ENCODE results near the gene ZNHIT2.
"Not testable (repeated sequence)": the region's sequence is repeated elsewhere in the genome, so short reads cannot be mapped to it uniquely, and the experiment has no call there.

The ZNHIT2 gene

DNA sequence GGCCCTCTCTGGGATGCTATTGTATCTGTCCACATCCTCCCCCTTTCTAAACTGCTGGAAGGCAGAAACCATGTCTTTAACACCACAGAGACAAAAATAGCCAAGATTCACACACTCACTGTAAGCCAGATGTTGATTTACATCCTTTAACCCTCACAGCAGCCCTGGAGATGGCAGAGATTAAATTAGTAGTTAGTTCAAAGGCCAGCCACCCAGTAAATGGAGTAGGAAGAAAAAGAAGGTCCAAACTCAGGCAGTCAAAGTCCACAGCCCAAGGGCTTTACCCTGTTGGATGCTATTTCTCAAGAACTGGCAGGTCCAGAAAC lies 2.1 kb upstream of the ZNHIT2 start:
- H3K4me3 Mint-ChIP-seq, result peak overlapping the region in 1 of 2 donors; percentile 25
- ATAC-seq (replicated peaks) (no peak), DNase-seq (no peak)
- H3K27ac Mint-ChIP-seq, result no peak overlapping the region
- H3K36me3 Mint-ChIP-seq (ENCODE audit: insufficient read depth), result peaks cover 82% of the 10 kb centered on the region
- H3K4me1 Mint-ChIP-seq (ENCODE audit: low read depth in 2 of 2), result peaks cover 32 to 45% of the 10 kb centered on the region in 2 donors
- no peaks in the 10 kb centered on the region for H3K27me3 Mint-ChIP-seq
- no peaks in the 10 kb centered on the region for H3K9me3 Mint-ChIP-seq

DNA sequence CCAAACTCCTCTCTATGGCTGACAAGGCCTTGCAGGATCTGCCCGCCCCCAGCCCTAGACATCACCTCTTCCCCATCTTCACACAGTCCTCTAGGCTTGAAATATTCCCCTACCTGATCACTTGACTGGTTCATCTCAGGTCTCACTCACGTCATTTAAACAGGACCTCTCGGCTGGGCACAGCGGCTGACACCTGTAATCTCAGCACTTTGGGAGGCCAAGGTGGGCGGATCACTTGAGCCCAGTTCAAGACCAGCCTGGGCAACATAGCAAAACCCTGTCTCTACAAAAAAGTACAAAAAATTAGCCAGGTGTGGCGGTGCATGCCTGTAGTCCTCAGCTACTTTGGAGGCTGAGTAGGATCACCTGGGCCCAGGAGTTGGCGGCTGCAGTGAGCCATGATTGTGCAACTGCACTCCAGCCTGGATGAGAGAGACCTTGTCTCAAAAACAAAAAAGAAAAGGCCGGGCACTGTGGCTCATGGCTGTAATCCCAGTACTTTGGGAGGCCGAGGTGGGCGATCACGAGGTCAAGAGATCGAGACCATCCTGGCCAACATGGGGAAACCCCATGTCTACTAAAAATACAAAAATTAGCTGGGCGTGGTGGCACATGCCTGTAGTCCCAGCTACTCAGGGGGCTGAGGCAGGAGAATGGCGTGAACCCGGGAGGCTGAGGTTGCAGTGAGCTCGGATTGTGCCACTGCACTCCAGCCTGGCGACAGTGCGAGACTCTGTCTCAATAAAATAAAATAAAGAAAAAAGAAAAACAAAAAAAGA lies 1.6 kb upstream of the ZNHIT2 start:
- ATAC-seq (replicated peaks); H3K27me3 Mint-ChIP-seq; H3K9me3 Mint-ChIP-seq; DNase-seq: not testable (repeated sequence)
- peak overlapping the region; percentile 86 to 97 for H3K27ac Mint-ChIP-seq
- peak overlapping the region in 1 of 2 donors; percentile 25 for H3K4me3 Mint-ChIP-seq
- H3K36me3 Mint-ChIP-seq (ENCODE audit: insufficient read depth), result peaks cover 77% of the 10 kb centered on the region
- H3K4me1 Mint-ChIP-seq (ENCODE audit: low read depth in 2 of 2), result peaks cover 28 to 41% of the 10 kb centered on the region in 2 donors

GRCh38 chr11:65118097-65118837 lies 766 bp upstream of the ZNHIT2 start:
- peaks cover 80% of the 10 kb centered on the region for H3K36me3 Mint-ChIP-seq (ENCODE audit: insufficient read depth)
- DNase-seq, result no peak
- peak overlapping the region; percentile 86 to 97 for H3K27ac Mint-ChIP-seq
- H3K4me1 Mint-ChIP-seq (ENCODE audit: low read depth in 2 of 2), result peaks cover 31 to 44% of the 10 kb centered on the region in 2 donors
- no peaks in the 10 kb centered on the region for H3K27me3 Mint-ChIP-seq
- H3K4me3 Mint-ChIP-seq, result peak overlapping the region in 1 of 2 donors; percentile 87
- ATAC-seq (replicated peaks), result no peak
- H3K9me3 Mint-ChIP-seq, result no peaks in the 10 kb centered on the region

DNA sequence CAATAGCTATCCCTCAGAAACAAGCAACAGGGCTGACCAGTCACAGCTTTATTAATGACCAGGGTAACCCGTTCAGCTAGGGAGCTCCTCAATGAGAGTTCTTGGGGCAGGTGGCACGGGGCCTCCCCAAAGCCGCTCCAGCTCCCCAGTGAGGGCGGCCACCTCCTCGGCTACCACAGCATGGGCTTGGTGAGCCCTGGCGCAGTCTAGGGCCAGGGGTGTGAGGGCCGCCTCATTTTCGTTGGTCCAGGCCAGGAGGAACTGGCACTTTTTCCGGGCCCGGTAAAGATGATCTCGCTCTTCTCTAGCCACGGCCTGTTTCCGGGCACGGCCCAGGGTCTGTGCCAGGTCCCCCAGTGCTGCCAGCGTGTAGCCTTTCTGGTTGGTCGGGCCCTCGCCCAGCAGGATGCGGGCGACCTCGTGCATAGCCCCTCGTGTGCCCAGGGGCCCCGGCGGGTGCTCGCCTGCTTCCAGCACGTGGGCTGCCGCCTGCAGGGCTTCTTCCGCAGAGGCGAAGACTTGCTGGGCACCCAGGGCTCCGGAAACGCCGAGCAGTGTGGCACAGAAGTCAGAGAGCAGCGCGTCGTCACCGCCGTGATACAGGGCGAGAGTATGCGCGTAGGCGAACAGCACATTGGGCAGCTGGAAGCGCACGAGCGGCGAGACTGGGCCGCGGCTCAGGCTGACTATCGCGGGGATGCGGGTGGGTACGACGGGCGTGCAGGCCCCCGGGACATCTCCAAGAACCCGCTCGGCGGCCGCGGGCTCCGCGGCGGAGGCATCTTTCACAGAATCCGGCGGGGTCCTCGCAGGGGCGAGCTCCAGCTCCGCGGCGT lies 913 bp downstream of the ZNHIT2 start:
- Mint-ChIP-seq H3K9me3 (no peaks in the 10 kb centered on the region), H3K4me1 (ENCODE audit: low read depth in 2 of 2) (peaks cover 30 to 46% of the 10 kb centered on the region in 2 donors), H3K4me3 (peak overlapping the region; percentile 86 to 87), H3K27me3 (no peaks in the 10 kb centered on the region), H3K36me3 (ENCODE audit: insufficient read depth) (peaks cover 80% of the 10 kb centered on the region), H3K27ac (peak overlapping the region; percentile 86 to 97)
- ATAC-seq (replicated peaks) (peak; percentile 25), DNase-seq (peak; percentile 44 to 60 (median 55))

- Mint-ChIP-seq H3K36me3 (ENCODE audit: insufficient read depth) (peaks cover 75% of the 10 kb centered on the region), H3K9me3 (no peaks in the 10 kb centered on the region), H3K27ac (peak overlapping the region in 1 of 2 donors; percentile 97), H3K27me3 (no peaks in the 10 kb centered on the region), H3K4me1 (ENCODE audit: low read depth in 2 of 2) (peaks cover 31 to 47% of the 10 kb centered on the region in 2 donors), H3K4me3 (peak overlapping the region in 1 of 2 donors; percentile 37)
- DNase-seq (no peak), ATAC-seq (replicated peaks) (no peak)
Observed at GRCh38 chr11:65115361-65116082, 2.0 kb downstream of the ZNHIT2 start.

GRCh38 chr11:65114538-65115171 lies 2.8 kb downstream of the ZNHIT2 start:
- ATAC-seq (replicated peaks) (no peak), DNase-seq (no peak)
- Mint-ChIP-seq H3K27ac (peak overlapping the region in 1 of 2 donors; percentile 59), H3K36me3 (ENCODE audit: insufficient read depth) (peaks cover 75% of the 10 kb centered on the region), H3K4me1 (ENCODE audit: low read depth in 2 of 2) (peaks cover 36 to 52% of the 10 kb centered on the region in 2 donors), H3K27me3 (no peaks in the 10 kb centered on the region), H3K9me3 (no peaks in the 10 kb centered on the region), H3K4me3 (no peak overlapping the region)

GRCh38 chr11:65113839-65114238 lies 3.7 kb downstream of the ZNHIT2 start:
- DNase-seq, result no peak
- Mint-ChIP-seq H3K4me1 (ENCODE audit: low read depth in 2 of 2) (peaks cover 36 to 51% of the 10 kb centered on the region in 2 donors), H3K9me3 (no peaks in the 10 kb centered on the region), H3K4me3 (peak overlapping the region; percentile 99), H3K27ac (peak overlapping the region; percentile 59 to 90), H3K36me3 (ENCODE audit: insufficient read depth) (peaks cover 69% of the 10 kb centered on the region), H3K27me3 (no peaks in the 10 kb centered on the region)
- no peak for ATAC-seq (replicated peaks)

DNA sequence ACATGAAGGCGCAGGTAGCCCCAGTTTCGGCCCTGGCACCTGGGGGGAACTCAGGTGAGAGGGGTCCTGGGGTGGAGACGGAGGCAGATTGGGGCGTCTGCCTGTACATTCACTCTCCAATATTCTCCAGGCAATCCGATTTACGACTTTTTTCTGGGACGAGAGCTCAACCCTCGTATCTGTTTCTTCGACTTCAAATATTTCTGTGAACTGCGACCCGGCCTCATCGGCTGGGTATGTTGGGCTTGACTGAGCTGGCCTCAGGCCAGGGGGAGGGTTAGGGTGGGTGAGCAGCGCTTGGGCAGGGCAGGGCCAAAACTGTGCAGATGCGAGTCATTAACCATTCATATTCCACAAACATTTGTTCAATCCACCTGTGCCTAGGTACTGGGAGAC lies 4.1 kb downstream of the ZNHIT2 start:
- DNase-seq, result no peak
- Mint-ChIP-seq H3K4me3 (peak overlapping the region; percentile 99), H3K27ac (peak overlapping the region; percentile 90 to 97), H3K36me3 (ENCODE audit: insufficient read depth) (peaks cover 64% of the 10 kb centered on the region), H3K27me3 (no peaks in the 10 kb centered on the region), H3K9me3 (no peaks in the 10 kb centered on the region), H3K4me1 (ENCODE audit: low read depth in 2 of 2) (peaks cover 36 to 48% of the 10 kb centered on the region in 2 donors)
- ATAC-seq (replicated peaks), result no peak

GRCh38 chr11:65112546-65113360 lies 4.7 kb downstream of the ZNHIT2 start:
- peak overlapping the region; percentile 99 for H3K4me3 Mint-ChIP-seq
- no peaks in the 10 kb centered on the region for H3K27me3 Mint-ChIP-seq
- H3K36me3 Mint-ChIP-seq (ENCODE audit: insufficient read depth), result peaks cover 58% of the 10 kb centered on the region
- DNase-seq (peak; percentile 75 to 80 (median 79)), ATAC-seq (replicated peaks) (peak; percentile 52)
- H3K4me1 Mint-ChIP-seq (ENCODE audit: low read depth in 2 of 2), result peaks cover 34 to 45% of the 10 kb centered on the region in 2 donors
- no peaks in the 10 kb centered on the region for H3K9me3 Mint-ChIP-seq
- H3K27ac Mint-ChIP-seq, result peak overlapping the region; percentile 90 to 97

DNA sequence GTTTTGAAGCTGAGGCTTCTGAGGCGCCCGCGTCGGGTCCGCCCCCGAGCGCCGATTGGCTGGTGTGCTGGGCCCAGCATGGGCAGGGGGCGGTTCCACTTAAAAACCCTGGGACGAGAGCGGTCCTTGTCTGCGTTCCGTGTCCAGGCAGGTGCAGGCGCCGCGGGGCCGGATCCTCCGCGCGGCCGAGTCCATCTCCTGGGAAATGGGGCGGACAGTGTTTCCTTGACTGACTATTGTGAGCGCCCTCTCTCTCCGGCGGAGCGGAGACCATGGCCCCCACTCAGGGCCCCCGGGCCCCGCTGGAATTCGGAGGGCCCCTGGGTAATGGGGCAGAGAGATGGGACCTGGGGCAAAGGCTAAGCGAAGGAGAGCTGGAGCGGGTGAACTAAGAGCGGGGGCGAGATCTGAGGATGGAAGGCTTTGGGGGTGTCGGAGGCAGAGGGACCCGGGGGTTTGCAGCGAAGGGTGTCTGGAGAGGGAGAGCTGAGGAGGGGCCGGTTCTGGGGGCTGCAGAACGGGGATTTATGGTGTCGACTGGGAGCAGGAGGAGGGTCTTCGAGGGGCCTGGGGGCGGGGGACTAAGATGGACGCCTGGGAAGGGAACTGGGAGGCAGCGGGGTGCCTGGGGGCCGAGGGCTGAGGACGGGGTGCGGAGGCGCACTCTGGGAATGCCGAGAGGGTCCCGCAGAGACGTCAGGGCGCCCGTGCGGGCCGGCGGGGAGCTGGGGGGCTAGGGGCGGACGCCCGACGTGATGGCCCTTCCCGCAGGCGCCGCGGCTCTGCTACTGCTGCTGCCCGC lies 5.6 kb downstream of the ZNHIT2 start, which contains the start of gene TM7SF2:
Gene TM7SF2 (plus strand): TSS at position 129 of the 802 bp plus-strand sequence. CDS start 144 bp downstream, at position 273.
- peaks cover 33 to 41% of the 10 kb centered on the region in 2 donors for H3K4me1 Mint-ChIP-seq (ENCODE audit: low read depth in 2 of 2)
- no peaks in the 10 kb centered on the region for H3K9me3 Mint-ChIP-seq
- H3K27ac Mint-ChIP-seq, result peak within 1 kb of the TSS; percentile 90 to 97
- DNase-seq, result peak; percentile 89 to 94 (median 91)
- ATAC-seq (replicated peaks), result peak; percentile 74
- H3K36me3 Mint-ChIP-seq (ENCODE audit: insufficient read depth), result peaks cover 51% of the 10 kb centered on the region
- H3K4me3 Mint-ChIP-seq, result peak within 1 kb of the TSS; percentile 99
- no peaks in the 10 kb centered on the region for H3K27me3 Mint-ChIP-seq

- peaks cover 34 to 35% of the 10 kb centered on the region in 2 donors for H3K4me1 Mint-ChIP-seq (ENCODE audit: low read depth in 2 of 2)
- H3K9me3 Mint-ChIP-seq, result no peaks in the 10 kb centered on the region
- peak overlapping the region; percentile 90 to 97 for H3K27ac Mint-ChIP-seq
Observed at GRCh38 chr11:65111159-65111743, 6.2 kb downstream of the ZNHIT2 start.

More at GRCh38 chr11:65111159-65111743, 6.2 kb downstream of the ZNHIT2 start:
- peaks cover 47% of the 10 kb centered on the region for H3K36me3 Mint-ChIP-seq (ENCODE audit: insufficient read depth)
- no peak for DNase-seq
- ATAC-seq (replicated peaks), result no peak
- no peaks in the 10 kb centered on the region for H3K27me3 Mint-ChIP-seq
- H3K4me3 Mint-ChIP-seq, result peak overlapping the region; percentile 99

All from effector memory CD8-positive, alpha-beta T cell (primary cell).